HEK293 (cell line): ENCODE measurements around the gene HABP4.
A peak's percentile ranks its signal among the peaks of the same experiment; 100 is the strongest.

Experiments
- CTCF ChIA-PET: fragments of 350-600 bp; formaldehyde crosslinking; extraction: SDS; loops from one replicate; lab custom pipeline; 2021; ENCODE audit warnings: antibody characterized with exemption; lab: Yijun Ruan, JAX
- POLR2A ChIA-PET: fragments of 300-600 bp; formaldehyde crosslinking; extraction: SDS; loops from one replicate; lab custom pipeline; 2020; ENCODE audit warnings: antibody characterized with exemption, inconsistent platforms; lab: Yijun Ruan, JAX
- H3K27ac ChIP-seq: fragments of 200-500 bp; sonication (Bioruptor generic); 2 replicates; pipeline ENCODE4 v1.5.1; 2014; ENCODE audit warnings: low read depth, low read length, control low read depth, inconsistent platforms; ENCODE audit errors: extremely low read depth
- H3K36me3 ChIP-seq, 2 experiments: fragments of 200-500 bp in 1 of 2; sonication (Bioruptor generic) in 1 of 2; 1 replicate in 1 of 2; 2 replicates in 1 of 2; pipeline ENCODE4 v1.5.1; 2014 to 2017; ENCODE audit warnings: inconsistent platforms in 2 of 2, low read length in 2 of 2; ENCODE audit not compliant: control insufficient read depth in 2 of 2, insufficient read depth in 1 of 2
- H3K4me1 ChIP-seq: fragments of 200-500 bp; sonication (Bioruptor generic); 2 replicates; pipeline ENCODE4 v1.5.1; 2014; ENCODE audit warnings: mild to moderate bottlenecking, low read length, inconsistent platforms; ENCODE audit not compliant: control insufficient read depth, insufficient read depth
- H3K4me3 ChIP-seq: 2 replicates; pipeline ENCODE4 v1.5.1; 2011; ENCODE audit warnings: low read depth, mild to moderate bottlenecking, control low read depth, low read length, moderate library complexity
- H3K9me3 ChIP-seq: fragments of 200-500 bp; sonication (Bioruptor generic); 2 replicates; pipeline ENCODE4 v1.5.1; 2014; ENCODE audit warnings: low read depth, low read length, inconsistent platforms; ENCODE audit not compliant: control insufficient read depth, insufficient read depth
- INSM2 ChIP-seq: fragments of 450-650 bp; formaldehyde crosslinking; IDR thresholded peaks from 2 replicates; pipeline ENCODE4 v1.5.1; 2016; ENCODE audit warnings: missing biosample characterization, missing genetic modification characterization
- OSR2 ChIP-seq: fragments of 450-650 bp; formaldehyde crosslinking; IDR thresholded peaks from 2 replicates; pipeline ENCODE4 v1.5.1; 2016; ENCODE audit warnings: missing biosample characterization, missing genetic modification characterization
- PRDM1 ChIP-seq: fragments of 450-650 bp; formaldehyde crosslinking; IDR thresholded peaks from 2 replicates; pipeline ENCODE4; 2016; ENCODE audit warnings: missing biosample characterization, missing genetic modification characterization
- PRDM6 ChIP-seq: fragments of 450-650 bp; formaldehyde crosslinking; IDR thresholded peaks from 2 replicates; pipeline ENCODE4 v1.5.1; 2017; ENCODE audit warnings: missing biosample characterization, missing genetic modification characterization
- SALL2 ChIP-seq: fragments of 450-650 bp; formaldehyde crosslinking; IDR thresholded peaks from 2 replicates; pipeline ENCODE4 v1.5.0; 2017; ENCODE audit warnings: missing biosample characterization, mild to moderate bottlenecking, missing genetic modification characterization, borderline replicate concordance
- SP2 ChIP-seq: fragments of 450-650 bp; formaldehyde crosslinking; IDR thresholded peaks from 2 replicates; pipeline ENCODE4 v1.5.1; 2016; ENCODE audit warnings: missing biosample characterization, missing genetic modification characterization
- YY2 ChIP-seq: fragments of 450-650 bp; formaldehyde crosslinking; IDR thresholded peaks from 2 replicates; pipeline ENCODE4 v1.5.1; 2016; ENCODE audit warnings: missing biosample characterization, missing genetic modification characterization
- ZEB2 ChIP-seq: fragments of 450-650 bp; formaldehyde crosslinking; IDR thresholded peaks from 2 replicates; pipeline ENCODE4 v1.5.1; 2016; ENCODE audit warnings: missing biosample characterization, missing genetic modification characterization
- ZFP69B ChIP-seq: fragments of 450-650 bp; formaldehyde crosslinking; IDR thresholded peaks from 2 replicates; pipeline ENCODE4 v1.5.1; 2016; ENCODE audit warnings: missing biosample characterization, missing genetic modification characterization
- ZNF280C ChIP-seq: fragments of 450-650 bp; formaldehyde crosslinking; IDR thresholded peaks from 2 replicates; pipeline ENCODE4 v1.5.1; 2016; ENCODE audit warnings: missing biosample characterization, missing genetic modification characterization
- ZNF366 ChIP-seq: fragments of 450-650 bp; formaldehyde crosslinking; conservative IDR thresholded peaks from 2 replicates; pipeline ENCODE4 v1.5.1; 2016; ENCODE audit warnings: missing biosample characterization, missing genetic modification characterization
- ZNF394 ChIP-seq: fragments of 450-650 bp; formaldehyde crosslinking; IDR thresholded peaks from 2 replicates; pipeline ENCODE4 v1.5.1; 2016; ENCODE audit warnings: missing biosample characterization, missing genetic modification characterization, mild to moderate bottlenecking, moderate library complexity, borderline replicate concordance
- ZNF433 ChIP-seq: fragments of 450-650 bp; formaldehyde crosslinking; IDR thresholded peaks from 2 replicates; pipeline ENCODE4 v1.5.1; 2016; ENCODE audit warnings: missing biosample characterization, missing genetic modification characterization, low read depth
- ZNF449 ChIP-seq: fragments of 450-650 bp; formaldehyde crosslinking; IDR thresholded peaks from 2 replicates; pipeline ENCODE4 v1.5.1; 2017; ENCODE audit warnings: missing biosample characterization, mild to moderate bottlenecking, missing genetic modification characterization, moderate library complexity
- ZNF626 ChIP-seq: fragments of 450-650 bp; sonication (Bioruptor Pico); formaldehyde crosslinking; IDR thresholded peaks from 2 replicates; pipeline ENCODE4 v1.5.1; 2018; ENCODE audit warnings: missing biosample characterization, missing genetic modification characterization, inconsistent platforms
- ZNF639 ChIP-seq: fragments of 450-650 bp; formaldehyde crosslinking; IDR thresholded peaks from 2 replicates; pipeline ENCODE4 v1.5.1; 2016; ENCODE audit warnings: missing biosample characterization, missing genetic modification characterization
- ZNF677 ChIP-seq: fragments of 450-650 bp; IDR thresholded peaks from 2 replicates; pipeline ENCODE4 v1.5.0; 2018; ENCODE audit warnings: missing biosample characterization, mild to moderate bottlenecking, missing genetic modification characterization, moderate library complexity
- ZNF76 ChIP-seq: fragments of 450-650 bp; formaldehyde crosslinking; IDR thresholded peaks from 2 replicates; pipeline ENCODE4; 2016; ENCODE audit warnings: low read depth, missing biosample characterization, missing genetic modification characterization, borderline replicate concordance
- ZNF791 ChIP-seq: fragments of 450-650 bp; formaldehyde crosslinking; IDR thresholded peaks from 2 replicates; pipeline ENCODE4 v1.5.1; 2016; ENCODE audit warnings: missing biosample characterization, missing genetic modification characterization
- ZSCAN5A ChIP-seq: fragments of 450-650 bp; formaldehyde crosslinking; IDR thresholded peaks from 2 replicates; pipeline ENCODE4 v1.5.1; 2016; ENCODE audit warnings: missing biosample characterization, missing genetic modification characterization

Gene HABP4

GRCh38 chr9:96418920-96419690 lies 30.9 kb upstream of the HABP4 start (continued):
- TF ChIP-seq SALL2 (no peak), ZNF76 (tag by site-specific recombination) (peak; percentile 55; the same call in 1 of the 2 replicates), ZNF433 (tag by site-specific recombination) (no peak)

- Histone ChIP-seq H3K27ac (peak overlapping the region; percentile 99), H3K4me3 (peak overlapping the region; percentile 86), H3K4me1 (peaks cover 5% of the 10 kb centered on the region; the same call in 1 of the 2 replicates), H3K36me3 (peaks cover 0 to 7% of the 10 kb centered on the region in 2 experiments; a peak in 2 of 3 replicates), H3K9me3 (no peaks in the 10 kb centered on the region)
- ChIA-PET POLR2A (interaction anchor here (1.0 to 1.6 kb wide), 2 partner anchors 31 to 72 kb away, joined by 3 to 10 read pairs; partner anchors contain the start of gene HABP4), CTCF (interaction anchor here (0.5 to 1.0 kb wide), 2 partner anchors 32 to 298 kb away, joined by 3 to 4 read pairs; no protein-coding TSS in a partner anchor)
- TF ChIP-seq ZNF280C (tag by site-specific recombination): no peak
- no peak for TF ChIP-seq ZNF449 (tag by site-specific recombination)
- no peak for TF ChIP-seq OSR2
- no peak for TF ChIP-seq ZNF639
- no peak for TF ChIP-seq ZSCAN5A (tag by site-specific recombination)
Measured at GRCh38 chr9:96419691-96419969, 30.3 kb upstream of the HABP4 start.

GRCh38 chr9:96420468-96421219 lies 29.3 kb upstream of the HABP4 start:
- no peak overlapping the region for H3K4me3 ChIP-seq
- peaks cover 0 to 7% of the 10 kb centered on the region in 2 experiments; a peak in 2 of 3 replicates for H3K36me3 ChIP-seq
- peaks cover 5% of the 10 kb centered on the region; the same call in 1 of the 2 replicates for H3K4me1 ChIP-seq
- no peaks in the 10 kb centered on the region for H3K9me3 ChIP-seq
- CTCF ChIA-PET: interaction anchor here (0.5 kb wide), 1 partner anchor 838 kb away, joined by 4 read pairs; no protein-coding TSS in a partner anchor
- no peak overlapping the region; the same call in 1 of the 2 replicates for H3K27ac ChIP-seq
- POLR2A ChIA-PET: interaction anchor here (1.2 kb wide), 1 partner anchor 29 kb away, joined by 9 read pairs; the partner anchor contains the start of gene HABP4
- TF ChIP-seq PRDM1 (peak; percentile 67), ZNF394 (tag by site-specific recombination) (no peak), ZFP69B (tag by site-specific recombination) (no peak), SP2 (tag by site-specific recombination) (peak; percentile 17; the same call in 1 of the 2 replicates), ZNF677 (tag by site-specific recombination) (no peak), PRDM6 (tag by site-specific recombination) (peak; percentile 1; the same call in 1 of the 2 replicates), INSM2 (peak; percentile 60; the same call in 1 of the 2 replicates), YY2 (tag by site-specific recombination) (no peak), ZEB2 (tag by site-specific recombination) (no peak; the same call in 1 of the 2 replicates), ZNF791 (tag by site-specific recombination) (no peak), ZNF366 (tag by site-specific recombination) (peak; percentile 85), ZNF626 (tag by site-specific recombination) (no peak)
